K562 (cell line): ENCODE data around the gene RCSD1. TPM values are rescaled to one million over a fixed set of nuclear protein-coding genes. Genes with fewer than 3 reads are reported as not detected.

Experiments used
- ARNT ChIP-seq, 2 experiments: fragments of 450-650 bp; IDR thresholded peaks; 2 replicates each; pipeline ENCODE4 v1.6.1; 2016; ENCODE audit warnings: mild to moderate bottlenecking in 1 of 2
- BCOR ChIP-seq: fragments of 450-650 bp; IDR thresholded peaks from 2 replicates; pipeline ENCODE4 v1.6.1; 2016
- DPF2 ChIP-seq: fragments of 450-650 bp; IDR thresholded peaks from 2 replicates; pipeline ENCODE4 v1.6.1; 2016
- EP300 ChIP-seq: IDR thresholded peaks from 2 replicates; pipeline ENCODE4 v1.6.1; 2012; ENCODE audit warnings: low read length, improper control_type of control experiment
- HDAC1 ChIP-seq, 2 experiments: fragments of 450-650 bp; IDR thresholded peaks; 2 replicates each; pipeline ENCODE4 v1.6.1; 2016 to 2017; ENCODE audit warnings: inconsistent platforms in 1 of 2, mild to moderate bottlenecking in 1 of 2, moderate library complexity in 1 of 2
- HDGF ChIP-seq: fragments of 450-650 bp; IDR thresholded peaks from 2 replicates; pipeline ENCODE4 v1.6.1; 2016
- JUN ChIP-seq, 2 experiments: sonication (generic) in 1 of 2; formaldehyde crosslinking in 1 of 2; IDR thresholded peaks; 2 replicates each; pipeline versions ENCODE4 v1.6.1 to v1.8.0; 2012 to 2022; ENCODE audit warnings: borderline replicate concordance in 2 of 2, mild to moderate bottlenecking in 2 of 2, improper control_type of control experiment in 1 of 2, low read depth in 1 of 2, low read length in 1 of 2, missing genetic modification reagents in 1 of 2
- MTA1 ChIP-seq: fragments of 450-650 bp; IDR thresholded peaks from 2 replicates; pipeline ENCODE4 v1.6.1; 2017; ENCODE audit warnings: borderline replicate concordance
- MXI1 ChIP-seq: IDR thresholded peaks from 2 replicates; pipeline ENCODE4 v1.6.1; 2011; ENCODE audit warnings: low read depth, mild to moderate bottlenecking, improper control_type of control experiment, low read length
- NCOA1 ChIP-seq: fragments of 450-650 bp; IDR thresholded peaks from 2 replicates; pipeline ENCODE4 v1.6.1; 2016; ENCODE audit warnings: low read depth
- PML ChIP-seq: IDR thresholded peaks from 2 replicates; pipeline ENCODE4 v1.6.1; 2012; ENCODE audit warnings: low read length, inconsistent platforms
- RBM17 ChIP-seq: fragments of 200-400 bp; formaldehyde crosslinking; IDR thresholded peaks from 2 replicates; pipeline ENCODE4 v1.6.1; 2017; ENCODE audit warnings: low read depth, mild to moderate bottlenecking, low read length, borderline replicate concordance
- THRA ChIP-seq: fragments of 450-650 bp; IDR thresholded peaks from 2 replicates; pipeline ENCODE4 v1.6.1; 2017; ENCODE audit warnings: mild to moderate bottlenecking, moderate library complexity
- ZBTB49 ChIP-seq: sonication (generic); formaldehyde crosslinking; IDR thresholded peaks from 2 replicates; pipeline ENCODE4 v1.8.0; 2022; ENCODE audit warnings: missing genetic modification reagents, mild to moderate bottlenecking, borderline replicate concordance
- ZNF3 ChIP-seq: fragments of 250-450 bp; sonication (Bioruptor Pico); IDR thresholded peaks from 2 replicates; pipeline ENCODE4 v1.5.0; 2021; ENCODE audit warnings: mild to moderate bottlenecking, moderate library complexity
- ZNF609 ChIP-seq: sonication (generic); formaldehyde crosslinking; IDR thresholded peaks from 2 replicates; pipeline ENCODE4 v1.8.1; 2023; ENCODE audit warnings: missing genetic modification reagents, mild to moderate bottlenecking, borderline replicate concordance
- ZNF655 ChIP-seq: fragments of 250-450 bp; sonication (Bioruptor Pico); IDR thresholded peaks from 2 replicates; pipeline ENCODE4 v1.5.0; 2021
- ZNF79 ChIP-seq: fragments of 250-450 bp; sonication (Bioruptor Pico); IDR thresholded peaks from 2 replicates; pipeline ENCODE4 v1.4.0; 2020; ENCODE audit warnings: low read depth, mild to moderate bottlenecking, moderate library complexity
- polyA plus RNA-seq, 8 experiments: library from polyadenylated mRNA; depleted of rRNA in 4 of 8; stranded (reverse) in 5 of 8; unstranded in 3 of 8; fragments of >200 nt; fragmentation: Nextera tagmentation in 2 of 8; fragmentation: Illumina TruSeq in 1 of 8; extraction: Ambion mirVana in 2 of 8; extraction: Trizol in 1 of 8; gene quantifications; 2 replicates each; pipeline versions ENCODE4 v1.2.1 to v1.2.3, GENCODE V29; 2011 to 2014; ENCODE audit warnings: inconsistent platforms in 1 of 8, missing spikeins in 1 of 8
- total RNA-seq, 7 experiments: library from RNA; depleted of rRNA in 6 of 7; stranded (reverse); fragments of >200 nt in 6 of 7; fragmentation: Illumina TruSeq in 2 of 7; extraction: Trizol in 2 of 7; gene quantifications; 2 replicates each; pipeline versions ENCODE4 v1.2.1 to v1.2.3, GENCODE V29; 2011 to 2021; ENCODE audit warnings: low replicate concordance in 1 of 7

RCSD1 gene
- total and polyA plus RNA-seq, 9 of the 15 experiments (the other 6 are each of a cell fraction or from before 2014, with no cell fraction given) = 7.8 to 69.8 (median 45.3) TPM

- 0 out of 2 replicates have a peak, but pooled peaks have one; percentile 37 for TF ChIP-seq ZNF79 (CRISPR knock-in tag)
- peak; percentile 27; the same call in 1 of the 2 replicates for TF ChIP-seq MTA1
- peak; percentile 14; the same call in 1 of the 2 replicates for TF ChIP-seq BCOR
- no peak for TF ChIP-seq MXI1
- TF ChIP-seq ZNF3 (CRISPR knock-in tag) = no peak
- TF ChIP-seq ZBTB49 = 0 out of 2 replicates have a peak, but pooled peaks have one; percentile 39
- TF ChIP-seq DPF2 = peak; percentile 38; the same call in 1 of the 2 replicates
- peak; percentile 3; the same call in 1 of the 2 replicates for TF ChIP-seq EP300
- 0 out of 4 replicates have a peak, but pooled peaks of 1 of the 2 experiments have one; percentile 6 for TF ChIP-seq ARNT (IDR thresholded peaks at IDR 0.05)
- TF ChIP-seq RBM17 = no peak
- TF ChIP-seq HDAC1 (IDR thresholded peaks at IDR 0.05) = peak in 1 of 2 experiments; percentile 75; a peak in 2 of 4 replicates
- 0 out of 2 replicates have a peak, but pooled peaks have one; percentile 58 for TF ChIP-seq ZNF609 (CRISPR knock-in tag)
- no peak for TF ChIP-seq ZNF655 (CRISPR knock-in tag)
- no peak for TF ChIP-seq NCOA1
- TF ChIP-seq THRA = no peak
- TF ChIP-seq PML = 0 out of 2 replicates have a peak, but pooled peaks have one; percentile 9
- TF ChIP-seq HDGF = 0 out of 2 replicates have a peak, but pooled peaks have one; percentile 44
- TF ChIP-seq JUN (IDR thresholded peaks at IDR 0.05; ENCODE audit: borderline replicate concordance, low read depth, low read length) = no peak
- no peak for TF ChIP-seq JUN (CRISPR knock-in tag; IDR thresholded peaks at IDR 0.05; ENCODE audit: borderline replicate concordance)
Measured at GRCh38 chr1:167720965-167721616, 91.1 kb downstream of the RCSD1 start (continued).
